SK-N-SH (cell line): ENCODE measurements around the gene CTNNB1. TPM values are rescaled to one million over a fixed set of nuclear protein-coding genes. Genes with fewer than 3 reads are reported as not detected.

Experiments
- CTCF ChIA-PET: fragments of 300-600, 350-600 bp; formaldehyde crosslinking; extraction: SDS; loops from one replicate; lab custom pipeline; 2021; lab: Yijun Ruan, JAX
- POLR2A ChIA-PET: fragments of 350-600 bp; sonication (Branson Sonifier 250); formaldehyde crosslinking; extraction: SDS; loops from one replicate; lab custom pipeline; 2020; ENCODE audit warnings: antibody characterized with exemption, inconsistent platforms; lab: Yijun Ruan, JAX
- DNase-seq: peaks from one replicate; pipeline ENCODE4 v3.0.0; 2012
- H2AFZ ChIP-seq: fragments of 200-600 bp; sonication (generic); 2 replicates; pipeline ENCODE4 v1.8.1; 2016; ENCODE audit warnings: antibody characterized with exemption, mild to moderate bottlenecking, low read depth
- H3F3A ChIP-seq: fragments of 200-600 bp; sonication (generic); replicated peaks from 2 replicates; pipeline ENCODE3; 2016; ENCODE audit warnings: antibody characterized with exemption, mild to moderate bottlenecking; ENCODE audit not compliant: insufficient read depth
- H3K27ac ChIP-seq, 2 experiments: fragments of 200-500 bp in 1 of 2; fragments of 200-600 bp in 1 of 2; sonication (Bioruptor generic) in 1 of 2; sonication (generic), shearing (Covaris generic) in 1 of 2; 2 replicates each; pipeline versions ENCODE4 v1.5.1 to v1.6.1; 2014 to 2016; ENCODE audit warnings: low read depth in 2 of 2, inconsistent platforms in 1 of 2, low read length in 1 of 2, mild to moderate bottlenecking in 1 of 2, mixed read lengths in 1 of 2
- H3K27me3 ChIP-seq: fragments of 200-600 bp; sonication (generic), shearing (Covaris generic); 2 replicates; pipeline ENCODE4 v1.6.1; 2016; ENCODE audit warnings: mixed run types; ENCODE audit not compliant: insufficient read depth
- H3K36me3 ChIP-seq, 2 experiments: fragments of 200-500 bp in 1 of 2; fragments of 200-600 bp in 1 of 2; sonication (Bioruptor generic) in 1 of 2; sonication (generic) in 1 of 2; replicated peaks in 1 of 2; 2 replicates each; pipeline versions ENCODE3 to v1.5.1; 2014 to 2016; ENCODE audit warnings: low read length in 1 of 2, mild to moderate bottlenecking in 1 of 2; ENCODE audit not compliant: insufficient read depth in 2 of 2, control insufficient read depth in 1 of 2
- H3K4me1 ChIP-seq, 2 experiments: fragments of 200-500 bp in 1 of 2; fragments of 200-600 bp in 1 of 2; sonication (Bioruptor generic) in 1 of 2; sonication (generic), shearing (Covaris generic) in 1 of 2; 2 replicates each; pipeline versions ENCODE4 v1.5.1 to v1.6.1; 2014 to 2016; ENCODE audit warnings: low read depth in 1 of 2, low read length in 1 of 2, mixed run types in 1 of 2; ENCODE audit not compliant: insufficient read depth in 2 of 2, control insufficient read depth in 1 of 2
- H3K4me2 ChIP-seq: fragments of 200-600 bp; sonication (generic), shearing (Covaris generic); 2 replicates; pipeline ENCODE4 v1.6.1; 2017; ENCODE audit warnings: mixed run types
- H3K4me3 ChIP-seq, 2 experiments: fragments of 200-500 bp in 1 of 2; fragments of 200-600 bp in 1 of 2; sonication (Bioruptor generic) in 1 of 2; sonication (generic), shearing (Covaris generic) in 1 of 2; 2 replicates each; pipeline versions ENCODE4 v1.5.1 to v1.8.1; 2014 to 2016; ENCODE audit warnings: low read depth in 2 of 2, inconsistent platforms in 1 of 2, low read length in 1 of 2, mild to moderate bottlenecking in 1 of 2, mixed read lengths in 1 of 2, moderate library complexity in 1 of 2
- H3K79me2 ChIP-seq: fragments of 200-600 bp; sonication (generic); 2 replicates; pipeline ENCODE4 v1.8.1; 2017; ENCODE audit warnings: mild to moderate bottlenecking; ENCODE audit not compliant: insufficient read depth
- H3K9ac ChIP-seq: fragments of 200-600 bp; sonication (generic); 2 replicates; pipeline ENCODE4 v1.6.1; 2017; ENCODE audit warnings: mixed run types
- H3K9me2 ChIP-seq: fragments of 200-600 bp; sonication (generic); 2 replicates; pipeline ENCODE4 v1.6.1; 2017; ENCODE audit warnings: mixed run types
- H3K9me3 ChIP-seq: fragments of 200-600 bp; sonication (generic); 2 replicates; pipeline ENCODE4 v1.6.1; 2017; ENCODE audit warnings: mixed run types, mild to moderate bottlenecking, moderate library complexity
- H4K20me1 ChIP-seq: fragments of 200-600 bp; sonication (generic); 2 replicates; pipeline ENCODE4 v1.6.1; 2017; ENCODE audit warnings: mild to moderate bottlenecking, mixed run types; ENCODE audit not compliant: insufficient read depth
- ELF1 ChIP-seq: IDR thresholded peaks from 2 replicates; pipeline ENCODE4 v1.4.0; 2012
- EZH2phosphoT487 ChIP-seq: fragments of 200-600 bp; sonication (generic); IDR thresholded peaks from 2 replicates; pipeline ENCODE4 v1.6.1; 2017; ENCODE audit warnings: low read depth, mixed run types, mild to moderate bottlenecking, antibody characterized with exemption, moderate library complexity, borderline replicate concordance
- FOSL2 ChIP-seq: IDR thresholded peaks from 2 replicates; pipeline ENCODE4 v1.4.0; 2012; ENCODE audit warnings: low read depth, mild to moderate bottlenecking, moderate library complexity, borderline replicate concordance
- FOXM1 ChIP-seq: IDR thresholded peaks from 2 replicates; pipeline ENCODE4 v1.4.0; 2012; ENCODE audit warnings: low read depth, mild to moderate bottlenecking
- GATA2 ChIP-seq: sonication (generic); formaldehyde crosslinking; IDR thresholded peaks from 2 replicates; pipeline ENCODE4 v1.5.0; 2020; ENCODE audit warnings: mild to moderate bottlenecking, missing genetic modification reagents
- JUND ChIP-seq: IDR thresholded peaks from 2 replicates; pipeline ENCODE4 v1.4.0; 2012
- MEF2A ChIP-seq: IDR thresholded peaks from 2 replicates; pipeline ENCODE4 v1.4.0; 2012; ENCODE audit warnings: low read depth, borderline replicate concordance
- RAD21 ChIP-seq: IDR thresholded peaks from 2 replicates; pipeline ENCODE4 v1.6.1; 2012; ENCODE audit warnings: mild to moderate bottlenecking, low read length
- RCOR1 ChIP-seq: fragments of 150-350 bp; IDR thresholded peaks from 2 replicates; pipeline ENCODE4 v1.6.1; 2017; ENCODE audit warnings: antibody characterized with exemption, low read length
- SIN3A ChIP-seq: IDR thresholded peaks from 2 replicates; pipeline ENCODE4 v1.6.1; 2012; ENCODE audit warnings: low read depth, mild to moderate bottlenecking, low read length, moderate library complexity, borderline replicate concordance
- SMC3 ChIP-seq: IDR thresholded peaks from 2 replicates; pipeline ENCODE4 v1.6.1; 2012; ENCODE audit warnings: low read depth, low read length, improper control_type of control experiment
- TCF12 ChIP-seq: IDR thresholded peaks from 2 replicates; pipeline ENCODE4 v1.4.0; 2012
- YY1 ChIP-seq: IDR thresholded peaks from 2 replicates; pipeline ENCODE4 v1.4.0; 2012; ENCODE audit warnings: low read depth, mild to moderate bottlenecking
- WGBS: methylation state at CpG from one replicate; pipeline ENCODE4 v1.1.6; 2017; ENCODE audit warnings: low lambda C conversion rate; 5-methylcytosine and 5-hydroxymethylcytosine counted together
- polyA plus RNA-seq, 3 experiments: library from polyadenylated mRNA; depleted of rRNA; stranded (reverse); fragments of >200 nt; gene quantifications; 2 replicates each; pipeline ENCODE4 v1.2.3, GENCODE V29; 2012
- TF ChIP-seq, protein P1 (sequence below): fragments of 150-350 bp; IDR thresholded peaks from 2 replicates; pipeline ENCODE4 v1.6.1; 2017; ENCODE audit warnings: antibody characterized with exemption, low read length, low read depth, borderline replicate concordance
- TF ChIP-seq, protein P2 (sequence below): IDR thresholded peaks from 2 replicates; pipeline ENCODE4; 2012
- TF ChIP-seq, protein P3 (sequence below): IDR thresholded peaks from 2 replicates; pipeline ENCODE4 v1.6.1; 2012; ENCODE audit warnings: mild to moderate bottlenecking, low read depth, low read length, moderate library complexity

CTNNB1 gene
- polyA plus RNA-seq, 1 of the 3 experiments (the other 2 are of a cell fraction) = 178 TPM

DNA sequence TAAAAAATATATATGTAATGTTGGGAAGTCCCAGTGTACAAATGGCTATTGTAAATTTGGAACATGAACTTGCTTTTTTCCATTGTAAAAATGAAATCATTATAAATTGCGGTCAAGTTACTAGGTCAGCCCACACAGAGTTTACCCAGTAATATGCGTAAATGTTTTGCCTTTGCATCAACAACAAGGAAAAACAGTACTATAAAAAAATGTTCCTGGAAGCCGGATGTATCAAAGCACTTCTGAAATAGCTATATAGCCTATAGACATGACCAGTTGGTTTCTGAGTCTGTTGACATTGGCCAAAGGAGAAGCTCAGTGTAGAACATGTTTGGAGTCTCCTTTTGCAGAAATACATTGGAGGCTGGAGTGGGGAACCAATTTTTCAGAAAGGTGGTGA is 23.2 kb downstream of the CTNNB1 start:
- no peaks in the 10 kb centered on the region for H3K9me3 ChIP-seq
- H3K27ac ChIP-seq = no peak overlapping the region
- no peaks in the 10 kb centered on the region for H3K9me2 ChIP-seq
- H3K4me1 ChIP-seq = peaks cover 6 to 10% of the 10 kb centered on the region in 2 experiments
- peaks cover 8% of the 10 kb centered on the region for H3F3A ChIP-seq
- H4K20me1 ChIP-seq = peaks cover 85% of the 10 kb centered on the region
- no peak overlapping the region for H3K9ac ChIP-seq
- over 99% methylated on average over 3 of the region's 3 CpGs for WGBS
- no peak overlapping the region for H3K4me2 ChIP-seq
- no peaks in the 10 kb centered on the region for H3K27me3 ChIP-seq
- H3K36me3 ChIP-seq = peaks cover 31 to 34% of the 10 kb centered on the region in 2 experiments
- H3K4me3 ChIP-seq = no peak overlapping the region
- POLR2A ChIA-PET = no interaction called here
- no peak for TF ChIP-seq RCOR1
- TF ChIP-seq SIN3A = no peak
- TF ChIP-seq FOSL2 = no peak
- TF ChIP-seq, protein P1, sequence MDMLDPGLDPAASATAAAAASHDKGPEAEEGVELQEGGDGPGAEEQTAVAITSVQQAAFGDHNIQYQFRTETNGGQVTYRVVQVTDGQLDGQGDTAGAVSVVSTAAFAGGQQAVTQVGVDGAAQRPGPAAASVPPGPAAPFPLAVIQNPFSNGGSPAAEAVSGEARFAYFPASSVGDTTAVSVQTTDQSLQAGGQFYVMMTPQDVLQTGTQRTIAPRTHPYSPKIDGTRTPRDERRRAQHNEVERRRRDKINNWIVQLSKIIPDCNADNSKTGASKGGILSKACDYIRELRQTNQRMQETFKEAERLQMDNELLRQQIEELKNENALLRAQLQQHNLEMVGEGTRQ = no peak
- H3K79me2 ChIP-seq = peaks cover 97% of the 10 kb centered on the region
- DNase-seq = no peak
- CTCF ChIA-PET = no interaction called here
- H2AFZ ChIP-seq = no peak overlapping the region

DNA sequence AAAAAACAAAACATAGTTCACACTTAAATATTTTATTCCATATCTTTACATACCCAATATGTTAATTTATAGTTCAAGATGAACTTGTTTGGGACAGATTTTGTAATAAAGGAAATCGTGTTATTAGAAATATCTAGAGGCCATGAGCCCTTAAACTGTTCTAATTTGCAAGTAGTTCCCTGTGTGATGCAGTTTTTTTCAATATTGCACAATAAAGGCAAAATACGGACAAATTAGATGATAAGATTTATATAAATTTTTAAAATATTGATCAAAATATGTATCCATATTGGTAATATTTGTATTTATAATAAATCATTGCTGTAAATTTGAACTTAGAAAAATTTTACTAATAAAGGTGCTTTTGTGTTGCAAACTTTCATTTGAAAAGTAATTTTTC is 23.8 kb downstream of the CTNNB1 start:
- CTCF ChIA-PET = no interaction called here
- H2AFZ ChIP-seq = no peak overlapping the region
- H3K9me2 ChIP-seq = no peaks in the 10 kb centered on the region
- no peak for TF ChIP-seq RCOR1
- TF ChIP-seq FOSL2 = no peak
- TF ChIP-seq GATA2 = no peak
- TF ChIP-seq, all 33 proteins: peak for 0
- no peaks in the 10 kb centered on the region for H3K27me3 ChIP-seq
- no peak for DNase-seq
- no peak overlapping the region for H3K9ac ChIP-seq
- no peak overlapping the region for H3K27ac ChIP-seq
- 92% methylated on average over 2 of the region's 2 CpGs for WGBS
- H3F3A ChIP-seq = peaks cover 8% of the 10 kb centered on the region
- no peaks in the 10 kb centered on the region for H3K9me3 ChIP-seq
- POLR2A ChIA-PET = no interaction called here
- H4K20me1 ChIP-seq = peaks cover 85% of the 10 kb centered on the region
- H3K36me3 ChIP-seq = peaks cover 36% of the 10 kb centered on the region in 2 experiments
- H3K4me2 ChIP-seq = no peak overlapping the region
- no peak overlapping the region for H3K4me3 ChIP-seq
- peaks cover 97% of the 10 kb centered on the region for H3K79me2 ChIP-seq
- H3K4me1 ChIP-seq = peaks cover 3 to 10% of the 10 kb centered on the region in 2 experiments

DNA sequence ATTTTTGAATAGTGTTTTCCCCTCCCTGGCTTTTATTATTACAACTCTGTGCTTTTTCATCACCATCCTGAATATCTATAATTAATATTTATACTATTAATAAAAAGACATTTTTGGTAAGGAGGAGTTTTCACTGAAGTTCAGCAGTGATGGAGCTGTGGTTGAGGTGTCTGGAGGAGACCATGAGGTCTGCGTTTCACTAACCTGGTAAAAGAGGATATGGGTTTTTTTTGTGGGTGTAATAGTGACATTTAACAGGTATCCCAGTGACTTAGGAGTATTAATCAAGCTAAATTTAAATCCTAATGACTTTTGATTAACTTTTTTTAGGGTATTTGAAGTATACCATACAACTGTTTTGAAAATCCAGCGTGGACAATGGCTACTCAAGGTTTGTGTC is 24.4 kb downstream of the CTNNB1 start:
- Histone ChIP-seq H4K20me1 (peaks cover 84% of the 10 kb centered on the region), H3K27ac (peak overlapping the region; percentile 39 to 57; a peak in 3 of 4 replicates)
- TF ChIP-seq GATA2 (no peak), FOXM1 (no peak), RAD21 (no peak), SMC3 (no peak), EZH2phosphoT487 (no peak), TCF12 (no peak), ELF1 (no peak), JUND (no peak), YY1 (no peak), RCOR1 (no peak), MEF2A (no peak)
- TF ChIP-seq, protein P2, sequence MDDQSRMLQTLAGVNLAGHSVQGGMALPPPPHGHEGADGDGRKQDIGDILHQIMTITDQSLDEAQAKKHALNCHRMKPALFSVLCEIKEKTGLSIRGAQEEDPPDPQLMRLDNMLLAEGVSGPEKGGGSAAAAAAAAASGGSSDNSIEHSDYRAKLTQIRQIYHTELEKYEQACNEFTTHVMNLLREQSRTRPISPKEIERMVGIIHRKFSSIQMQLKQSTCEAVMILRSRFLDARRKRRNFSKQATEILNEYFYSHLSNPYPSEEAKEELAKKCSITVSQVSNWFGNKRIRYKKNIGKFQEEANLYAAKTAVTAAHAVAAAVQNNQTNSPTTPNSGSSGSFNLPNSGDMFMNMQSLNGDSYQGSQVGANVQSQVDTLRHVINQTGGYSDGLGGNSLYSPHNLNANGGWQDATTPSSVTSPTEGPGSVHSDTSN = no peak
- TF ChIP-seq, protein P3, sequence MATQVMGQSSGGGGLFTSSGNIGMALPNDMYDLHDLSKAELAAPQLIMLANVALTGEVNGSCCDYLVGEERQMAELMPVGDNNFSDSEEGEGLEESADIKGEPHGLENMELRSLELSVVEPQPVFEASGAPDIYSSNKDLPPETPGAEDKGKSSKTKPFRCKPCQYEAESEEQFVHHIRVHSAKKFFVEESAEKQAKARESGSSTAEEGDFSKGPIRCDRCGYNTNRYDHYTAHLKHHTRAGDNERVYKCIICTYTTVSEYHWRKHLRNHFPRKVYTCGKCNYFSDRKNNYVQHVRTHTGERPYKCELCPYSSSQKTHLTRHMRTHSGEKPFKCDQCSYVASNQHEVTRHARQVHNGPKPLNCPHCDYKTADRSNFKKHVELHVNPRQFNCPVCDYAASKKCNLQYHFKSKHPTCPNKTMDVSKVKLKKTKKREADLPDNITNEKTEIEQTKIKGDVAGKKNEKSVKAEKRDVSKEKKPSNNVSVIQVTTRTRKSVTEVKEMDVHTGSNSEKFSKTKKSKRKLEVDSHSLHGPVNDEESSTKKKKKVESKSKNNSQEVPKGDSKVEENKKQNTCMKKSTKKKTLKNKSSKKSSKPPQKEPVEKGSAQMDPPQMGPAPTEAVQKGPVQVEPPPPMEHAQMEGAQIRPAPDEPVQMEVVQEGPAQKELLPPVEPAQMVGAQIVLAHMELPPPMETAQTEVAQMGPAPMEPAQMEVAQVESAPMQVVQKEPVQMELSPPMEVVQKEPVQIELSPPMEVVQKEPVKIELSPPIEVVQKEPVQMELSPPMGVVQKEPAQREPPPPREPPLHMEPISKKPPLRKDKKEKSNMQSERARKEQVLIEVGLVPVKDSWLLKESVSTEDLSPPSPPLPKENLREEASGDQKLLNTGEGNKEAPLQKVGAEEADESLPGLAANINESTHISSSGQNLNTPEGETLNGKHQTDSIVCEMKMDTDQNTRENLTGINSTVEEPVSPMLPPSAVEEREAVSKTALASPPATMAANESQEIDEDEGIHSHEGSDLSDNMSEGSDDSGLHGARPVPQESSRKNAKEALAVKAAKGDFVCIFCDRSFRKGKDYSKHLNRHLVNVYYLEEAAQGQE = no peak
- TF ChIP-seq, protein P1 = no peak

More for the DNA sequence above, 24.4 kb downstream of the CTNNB1 start:
- Histone ChIP-seq H3K9me3 (no peaks in the 10 kb centered on the region), H3K36me3 (peaks cover 36 to 43% of the 10 kb centered on the region in 2 experiments), H2AFZ (no peak overlapping the region), H3K27me3 (no peaks in the 10 kb centered on the region), H3F3A (peaks cover 8% of the 10 kb centered on the region), H3K9me2 (no peaks in the 10 kb centered on the region), H3K4me1 (peaks cover 3 to 10% of the 10 kb centered on the region in 2 experiments), H3K4me2 (0 out of 2 replicates have a peak overlapping the region, but pooled peaks have one; percentile 22), H3K4me3 (no peak overlapping the region), H3K9ac (no peak overlapping the region), H3K79me2 (peaks cover 97% of the 10 kb centered on the region)
- WGBS = 92% methylated on average over 2 of the region's 2 CpGs
- ChIA-PET CTCF (no interaction called here), POLR2A (no interaction called here)
- no peak for DNase-seq
